Measurements from ENCODE around the gene REX1BD. TPM values are rescaled to one million over a fixed set of nuclear protein-coding genes. Genes with fewer than 3 reads are reported as not detected.

REX1BD gene
- total and polyA plus RNA-seq, 2 of the 4 experiments (the other 2 are of a cell fraction), result 14.2 to 44.6 TPM

GRCh38 chr19:18587561-18587960 is 1.0 kb upstream of the REX1BD start:
- Histone ChIP-seq H4K91ac (ENCODE audit: insufficient read depth, low read depth, low read length) (no peak overlapping the region), H3K27ac (ENCODE audit: insufficient read depth, low read length) (no peak overlapping the region), H3K9ac (ENCODE audit: low read depth, low read length) (no peak overlapping the region), H3K4me2 (ENCODE audit: low read depth, low read length) (no peak overlapping the region), H3K14ac (replicated peaks; ENCODE audit: low read depth, low read length) (no peak overlapping the region), H2BK20ac (ENCODE audit: low read depth, low read length) (no peak overlapping the region), H2BK5ac (ENCODE audit: low read depth, low read length, poor library complexity, severe bottlenecking) (no peak overlapping the region), H4K8ac (ENCODE audit: low read depth in 2 of 2, low read length in 2 of 2) (peak overlapping the region; percentile 9 to 46; a peak in 3 of 4 replicates), H3K18ac (ENCODE audit: low read depth, low read length) (no peak overlapping the region), H3K4me1 (ENCODE audit: control insufficient read depth, insufficient read depth, low read length) (peaks cover 5% of the 10 kb centered on the region), H2BK15ac (ENCODE audit: low read depth, low read length) (no peak overlapping the region), H3K27me3 (ENCODE audit: control insufficient read depth, insufficient read depth, low read length) (peaks cover 2% of the 10 kb centered on the region; the same call in 1 of the 2 replicates), H3K36me3 (ENCODE audit: control insufficient read depth, insufficient read depth, low read length) (peaks cover 4% of the 10 kb centered on the region), H4K20me1 (ENCODE audit: insufficient read depth, low read length) (peaks cover 6% of the 10 kb centered on the region), H3K56ac (ENCODE audit: extremely low read depth, insufficient read depth, low read length) (no peak overlapping the region), H3K79me1 (ENCODE audit: low read depth in 1 of 2, low read length in 2 of 2) (peaks cover 6 to 20% of the 10 kb centered on the region in 2 experiments; a peak in 3 of 4 replicates), H2AK9ac (replicated peaks; ENCODE audit: low read depth, low read length, poor library complexity) (no peak overlapping the region), H2BK120ac (ENCODE audit: low read depth, low read length) (no peak overlapping the region), H2AFZ (replicated peaks; ENCODE audit: low read length, poor library complexity) (peak overlapping the region; percentile 100), H3K9me3 (ENCODE audit: control insufficient read depth, insufficient read depth, low read length) (no peaks in the 10 kb centered on the region), H3K4me3 (ENCODE audit: insufficient read depth, low read depth, low read length) (no peak overlapping the region), H3K9me1 (ENCODE audit: insufficient read depth, low read length) (peaks cover 4% of the 10 kb centered on the region; the same call in 1 of the 2 replicates), H4K5ac (ENCODE audit: low read depth, low read length) (no peak overlapping the region), H3K23ac (ENCODE audit: low read depth, low read length) (0 out of 2 replicates have a peak overlapping the region, but pooled peaks have one; percentile 9), H3K4ac (ENCODE audit: low read depth, low read length) (no peak overlapping the region), H2AK5ac (ENCODE audit: low read depth, low read length) (no peak overlapping the region)
- no peak for TF ChIP-seq MAZ (IDR thresholded peaks at IDR 0.05; ENCODE audit: borderline replicate concordance, low read depth, low read length)
- TF ChIP-seq RFX5 (IDR thresholded peaks at IDR 0.05; ENCODE audit: low read depth, low read length), result no peak
- no peak for TF ChIP-seq USF2 (IDR thresholded peaks at IDR 0.05; ENCODE audit: low read depth, low read length)
- no peak for TF ChIP-seq CHD1 (IDR thresholded peaks at IDR 0.05; ENCODE audit: low read depth, low read length)
- no peak for TF ChIP-seq RAD21 (IDR thresholded peaks at IDR 0.05; ENCODE audit: low read length)
- no peak for TF ChIP-seq MAFK (IDR thresholded peaks at IDR 0.05; ENCODE audit: low read depth, low read length)
- TF ChIP-seq CEBPB (IDR thresholded peaks at IDR 0.05; ENCODE audit: low read depth, low read length), result no peak
- TF ChIP-seq SMC3 (IDR thresholded peaks at IDR 0.05; ENCODE audit: low read depth, low read length), result no peak
- intact Hi-C loops (cut with micrococcal nuclease) (loop anchor here (5.0 kb wide), 2 partner anchors 245 to 330 kb away; partner anchors contain the start of genes COPE, DDX49 and UPF1), in situ Hi-C loops (cut with MboI; ENCODE audit: low sequenced_read_pairs) (no loop called here), dilution Hi-C loops (cut with HindIII; ENCODE audit: low sequenced_read_pairs, unreplicated experiment) (no loop called here)
- 94% methylated on average over 8 of the region's 12 CpGs; no CpG with 5 or more reads in 1 of the 2 experiments for WGBS, 2 experiments (ENCODE audit: extremely low coverage in 2 of 2, insufficient read length in 1 of 2)
- CTCF ChIA-PET, result no interaction called here
- ATAC-seq (ENCODE audit: low read depth), result no peak
- no TSS peak for BruUV-seq (replicated peaks)
- POLR2A ChIA-PET (ENCODE audit: unreplicated experiment), result interaction anchor here (0.6 kb wide), 1 partner anchor 254 kb away, joined by 5 read pairs; no protein-coding TSS in a partner anchor
- DNase-seq, result no peak

Data from IMR-90 (cell line).